PC-9 (cell line): Measurements from ENCODE around the gene EYA2. TPM values are rescaled to one million over a fixed set of nuclear protein-coding genes. Genes with fewer than 3 reads are reported as not detected.
A peak's percentile ranks its signal among the peaks of the same experiment; 100 is the strongest.

Source experiments
- BruUV-seq: library from RNA; stranded (reverse); fragments of 400-500 nt; replicated peaks from 2 replicates; lab custom pipeline; 2021; lab: Mats Ljungman, UMichigan
- CTCF ChIA-PET: fragments of 300-600 bp; sonication (Branson Sonifier 250); formaldehyde crosslinking; loops from one replicate; lab custom pipeline; 2022; ENCODE audit warnings: antibody characterized with exemption; lab: Charles Lee
- POLR2A ChIA-PET: fragments of 300-600 bp; sonication (Branson Sonifier 250); formaldehyde crosslinking; loops from one replicate; lab custom pipeline; 2022; ENCODE audit warnings: antibody characterized with exemption; ENCODE audit not compliant: unreplicated experiment; lab: Charles Lee
- DNase-seq, 2 experiments: peaks; one replicate each; pipeline versions ENCODE4 v3.0.0 to v3.0.0-alpha.2; 2015 to 2022; ENCODE audit warnings: mixed read lengths in 1 of 2
- H2AFZ ChIP-seq: fragments of 200-600 bp; sonication (generic); 2 replicates; pipeline ENCODE4 v1.8.1; 2017; ENCODE audit warnings: antibody characterized with exemption
- H3F3A ChIP-seq: fragments of 200-600 bp; sonication (generic); 2 replicates; pipeline ENCODE4 v1.8.1; 2017; ENCODE audit warnings: antibody characterized with exemption, mild to moderate bottlenecking, low read depth; ENCODE audit not compliant: insufficient read depth
- H3K27ac ChIP-seq: fragments of 200-600 bp; sonication (generic); 2 replicates; pipeline ENCODE4 v1.6.1; 2016; ENCODE audit warnings: mixed run types
- H3K27me3 ChIP-seq: fragments of 200-600 bp; sonication (generic); 2 replicates; pipeline ENCODE4 v1.6.1; 2016; ENCODE audit warnings: low read depth, mixed run types; ENCODE audit not compliant: insufficient read depth
- H3K36me3 ChIP-seq: fragments of 200-600 bp; sonication (generic); 2 replicates; pipeline ENCODE4 v1.6.1; 2016; ENCODE audit warnings: low read depth, mixed run types
- H3K4me1 ChIP-seq: fragments of 200-600 bp; sonication (generic); replicated peaks from 2 replicates; pipeline ENCODE4 v1.6.1; 2016; ENCODE audit warnings: mixed run types; ENCODE audit not compliant: insufficient read depth
- H3K4me2 ChIP-seq: fragments of 200-600 bp; sonication (generic); 2 replicates; pipeline ENCODE4 v1.6.1; 2017; ENCODE audit warnings: mixed run types
- H3K4me3 ChIP-seq: fragments of 200-600 bp; sonication (generic); 2 replicates; pipeline ENCODE4 v1.6.1; 2016; ENCODE audit warnings: mixed run types
- H3K79me2 ChIP-seq: fragments of 200-600 bp; sonication (generic); 2 replicates; pipeline ENCODE4 v1.6.1; 2017; ENCODE audit warnings: low read depth, mixed run types
- H3K9me2 ChIP-seq: fragments of 200-600 bp; sonication (generic); 2 replicates; pipeline ENCODE4 v1.8.1; 2017; ENCODE audit warnings: mild to moderate bottlenecking; ENCODE audit not compliant: insufficient read depth
- H3K9me3 ChIP-seq: fragments of 200-600 bp; sonication (generic); 2 replicates; pipeline ENCODE4 v1.8.1; 2016; ENCODE audit warnings: low read depth; ENCODE audit not compliant: insufficient read depth
- H4K20me1 ChIP-seq: fragments of 200-600 bp; sonication (generic); 2 replicates; pipeline ENCODE4 v1.8.1; 2017; ENCODE audit not compliant: insufficient read depth
- EZH2 ChIP-seq: fragments of 200-600 bp; sonication (generic); IDR thresholded peaks from 2 replicates; pipeline ENCODE4 v1.8.0; 2017; ENCODE audit warnings: antibody characterized with exemption, low read depth
- intact Hi-C: fragments of 100-400 bp; cut with micrococcal nuclease; formaldehyde crosslinking; loops from one replicate; pipeline ENCODE4 v1.10.0; 2022; ENCODE audit not compliant: unreplicated experiment
- total RNA-seq: library from RNA; stranded (reverse); gene quantifications from 2 replicates; pipeline ENCODE4 v1.2.3, GENCODE V29; 2021
- TF ChIP-seq, protein P1 (sequence below): fragments of 200-600 bp; sonication (generic); conservative IDR thresholded peaks from 2 replicates; pipeline ENCODE4 v1.6.1; 2017; ENCODE audit warnings: mixed run types, antibody characterized with exemption, mild to moderate bottlenecking, moderate library complexity

Gene EYA2
- total RNA-seq, 1 experiment from 2014 or later: not detected

DNA sequence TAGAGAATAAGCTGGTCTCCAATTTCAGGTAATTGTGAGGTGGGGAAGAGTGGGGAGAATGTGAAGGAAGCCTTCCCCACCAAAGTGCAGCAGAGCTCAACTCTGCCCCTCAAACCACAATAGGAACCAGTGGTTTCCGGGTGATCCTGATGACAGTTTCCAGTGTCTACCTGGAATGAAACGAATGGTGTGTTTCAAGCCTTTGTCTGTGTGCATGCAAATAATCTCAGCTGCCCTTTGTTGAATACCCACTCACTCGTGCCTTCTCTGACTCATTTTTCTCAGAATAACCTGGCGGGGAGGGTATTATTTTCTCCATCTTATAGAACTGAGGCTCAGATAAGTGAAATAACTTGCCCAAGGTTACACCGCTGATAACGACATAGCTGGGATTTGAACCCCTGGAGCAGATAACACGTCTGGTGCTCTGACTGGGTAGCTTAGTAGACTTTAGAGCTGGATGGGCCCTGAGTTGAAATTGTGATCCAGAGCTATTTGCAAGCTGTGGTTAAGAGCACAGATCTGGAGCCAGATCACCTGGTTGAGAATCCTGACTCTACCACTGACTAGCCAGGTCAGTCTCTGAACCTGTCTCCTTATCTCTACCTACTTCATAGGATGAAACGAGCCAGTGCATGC lies 85.1 kb downstream of the EYA2 start:
- H4K20me1 ChIP-seq: no peaks in the 10 kb centered on the region

DNA sequence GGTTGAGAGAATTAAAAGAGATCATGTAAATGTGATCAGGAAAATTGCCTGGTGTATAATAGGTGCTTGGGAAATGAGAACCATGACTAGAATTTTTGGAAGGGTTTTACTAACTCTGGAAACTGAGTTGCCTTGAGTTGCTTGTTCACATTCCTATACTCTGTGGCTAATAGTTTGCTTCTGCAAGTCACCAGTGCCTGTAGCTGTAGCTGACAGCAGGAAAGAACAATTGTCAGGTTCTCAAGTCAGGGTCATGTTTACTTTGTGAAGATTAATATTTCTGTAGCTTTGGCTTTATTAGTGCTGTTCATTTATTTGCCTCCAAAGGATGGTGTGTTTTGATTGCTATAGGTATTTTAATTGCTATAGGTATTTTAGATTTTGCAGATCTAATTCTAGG lies 86.5 kb downstream of the EYA2 start:
- Histone ChIP-seq H3K4me2 (no peak overlapping the region), H3K36me3 (no peaks in the 10 kb centered on the region), H4K20me1 (no peaks in the 10 kb centered on the region), H3K9me2 (no peaks in the 10 kb centered on the region), H3K79me2 (no peaks in the 10 kb centered on the region), H3F3A (peaks cover 4% of the 10 kb centered on the region; the same call in 1 of the 2 replicates), H3K4me1 (peaks cover 32% of the 10 kb centered on the region), H3K4me3 (no peak overlapping the region), H2AFZ (no peak overlapping the region), H3K27me3 (no peaks in the 10 kb centered on the region), H3K9me3 (peaks cover 6% of the 10 kb centered on the region), H3K27ac (no peak overlapping the region)
- intact Hi-C loops: no loop called here
- TF ChIP-seq, protein P1, sequence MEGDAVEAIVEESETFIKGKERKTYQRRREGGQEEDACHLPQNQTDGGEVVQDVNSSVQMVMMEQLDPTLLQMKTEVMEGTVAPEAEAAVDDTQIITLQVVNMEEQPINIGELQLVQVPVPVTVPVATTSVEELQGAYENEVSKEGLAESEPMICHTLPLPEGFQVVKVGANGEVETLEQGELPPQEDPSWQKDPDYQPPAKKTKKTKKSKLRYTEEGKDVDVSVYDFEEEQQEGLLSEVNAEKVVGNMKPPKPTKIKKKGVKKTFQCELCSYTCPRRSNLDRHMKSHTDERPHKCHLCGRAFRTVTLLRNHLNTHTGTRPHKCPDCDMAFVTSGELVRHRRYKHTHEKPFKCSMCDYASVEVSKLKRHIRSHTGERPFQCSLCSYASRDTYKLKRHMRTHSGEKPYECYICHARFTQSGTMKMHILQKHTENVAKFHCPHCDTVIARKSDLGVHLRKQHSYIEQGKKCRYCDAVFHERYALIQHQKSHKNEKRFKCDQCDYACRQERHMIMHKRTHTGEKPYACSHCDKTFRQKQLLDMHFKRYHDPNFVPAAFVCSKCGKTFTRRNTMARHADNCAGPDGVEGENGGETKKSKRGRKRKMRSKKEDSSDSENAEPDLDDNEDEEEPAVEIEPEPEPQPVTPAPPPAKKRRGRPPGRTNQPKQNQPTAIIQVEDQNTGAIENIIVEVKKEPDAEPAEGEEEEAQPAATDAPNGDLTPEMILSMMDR: no peak
- TF ChIP-seq EZH2: no peak
- no TSS peak for BruUV-seq
- DNase-seq: peak in 1 of 2 experiments; percentile 44
- ChIA-PET CTCF (no interaction called here), POLR2A (no interaction called here)

More for the DNA sequence above, 85.1 kb downstream of the EYA2 start:
- Histone ChIP-seq H3K4me2 (no peak overlapping the region), H3F3A (no peaks in the 10 kb centered on the region; the same call in 1 of the 2 replicates), H3K4me3 (no peak overlapping the region), H3K79me2 (no peaks in the 10 kb centered on the region), H3K36me3 (no peaks in the 10 kb centered on the region), H3K27me3 (no peaks in the 10 kb centered on the region), H2AFZ (no peak overlapping the region), H3K27ac (no peak overlapping the region), H3K9me3 (peaks cover 6% of the 10 kb centered on the region), H3K9me2 (no peaks in the 10 kb centered on the region), H3K4me1 (peaks cover 22% of the 10 kb centered on the region)
- TF ChIP-seq, protein P1: no peak
- no peak for TF ChIP-seq EZH2
- ChIA-PET CTCF (no interaction called here), POLR2A (interaction anchor here (0.6 kb wide), 1 partner anchor 65 kb away, joined by 3 read pairs; no protein-coding TSS in a partner anchor)
- intact Hi-C loops: no loop called here
- BruUV-seq: no TSS peak
- no peak for DNase-seq

DNA sequence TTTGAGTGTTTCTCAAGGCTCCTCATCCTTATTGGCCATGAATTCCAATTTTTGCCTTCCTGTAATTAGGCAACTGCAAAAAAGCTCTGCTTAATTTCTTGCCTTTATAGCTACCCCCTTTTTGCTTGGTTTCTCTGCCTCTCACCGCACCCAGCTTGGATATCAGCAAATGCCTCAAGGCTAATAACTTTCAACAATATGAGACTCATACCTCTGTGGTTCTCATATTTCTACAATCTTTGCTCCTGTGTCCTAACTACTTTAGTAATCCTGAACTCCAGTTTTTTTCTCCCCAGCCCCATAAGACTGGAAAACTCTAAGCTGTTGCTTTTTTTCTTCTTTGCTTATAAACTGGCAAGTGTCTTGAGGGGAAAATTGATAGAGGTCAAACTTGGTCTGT lies 88.8 kb downstream of the EYA2 start:
- H3K79me2 ChIP-seq: no peaks in the 10 kb centered on the region
- POLR2A ChIA-PET: interaction anchor here (0.6 kb wide), 1 partner anchor 41 kb away, joined by 4 read pairs; no protein-coding TSS in a partner anchor
- 0 out of 2 replicates have a peak overlapping the region, but pooled peaks have one; percentile 1 for H3K27ac ChIP-seq
- intact Hi-C loops: no loop called here
- H3K4me2 ChIP-seq: peak overlapping the region; percentile 11
- no peaks in the 10 kb centered on the region for H3K9me2 ChIP-seq
- no peak overlapping the region for H3K4me3 ChIP-seq
- CTCF ChIA-PET: no interaction called here
- peak in 1 of 2 experiments; percentile 73 for DNase-seq
- no peaks in the 10 kb centered on the region for H4K20me1 ChIP-seq
- BruUV-seq: no TSS peak
- H3F3A ChIP-seq: peaks cover 4% of the 10 kb centered on the region; the same call in 1 of the 2 replicates
- no peaks in the 10 kb centered on the region for H3K36me3 ChIP-seq
- H3K27me3 ChIP-seq: no peaks in the 10 kb centered on the region
- no peak for TF ChIP-seq EZH2
- TF ChIP-seq, protein P1: no peak
- peaks cover 32% of the 10 kb centered on the region for H3K4me1 ChIP-seq
- H3K9me3 ChIP-seq: peaks cover 6% of the 10 kb centered on the region
- H2AFZ ChIP-seq: no peak overlapping the region
